Measurements from ENCODE around the gene RNASEH2C.
A peak's percentile ranks its signal among the peaks of the same experiment; 100 is the strongest.
"Not testable (repeated sequence)": the region's sequence is repeated elsewhere in the genome, so short reads cannot be mapped to it uniquely, and the experiment has no call there.

The RNASEH2C gene

DNA sequence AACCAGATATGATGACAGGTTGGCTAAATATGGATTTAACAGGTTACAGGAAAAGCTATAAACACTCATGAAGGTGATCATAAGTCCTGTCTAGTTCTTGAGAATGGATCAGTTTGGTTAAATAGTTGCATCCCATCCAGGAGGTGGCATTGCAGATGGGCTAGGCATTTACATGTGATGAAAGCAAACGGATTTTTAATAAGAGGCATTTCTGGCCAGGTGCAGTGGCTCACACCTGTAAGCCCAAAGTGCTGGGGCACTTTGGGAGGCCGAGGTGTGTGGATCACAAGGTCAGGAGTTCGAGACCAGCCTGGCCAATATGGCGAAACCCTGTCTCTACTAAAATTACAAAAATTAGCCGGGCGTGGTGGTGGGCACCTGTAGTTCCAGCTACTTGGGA, 37.1 kb downstream of the RNASEH2C start:
- not testable (repeated sequence) for DNase-seq (ENCODE audit: low spot score)

DNA sequence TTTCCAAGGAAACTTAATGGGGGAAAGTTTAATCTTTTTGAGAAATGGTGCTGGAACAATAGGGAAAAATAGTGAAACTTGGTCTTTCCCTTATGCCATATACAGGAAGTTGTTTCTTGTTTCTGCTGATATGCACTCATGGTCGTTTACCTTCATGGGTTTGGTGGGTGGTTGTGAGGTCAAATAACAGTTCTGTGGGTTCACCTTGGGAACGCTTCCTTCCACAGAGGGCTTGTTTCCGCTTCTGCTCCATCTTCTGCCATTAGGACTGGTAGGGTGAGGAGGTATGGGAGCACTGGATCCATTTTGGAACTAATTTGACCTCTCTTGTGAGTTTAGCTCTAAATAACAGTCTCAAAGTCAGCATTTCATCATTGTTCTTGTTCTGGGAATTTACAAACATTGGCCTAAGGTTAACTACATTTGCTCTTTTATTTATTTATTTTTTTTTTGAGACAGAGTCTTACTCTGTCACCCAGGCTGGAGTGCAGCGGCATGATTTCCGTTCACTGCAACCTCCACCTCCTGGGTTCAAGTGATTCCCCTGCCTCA, 40.3 kb downstream of the RNASEH2C start:
- DNase-seq (ENCODE audit: low spot score), result no peak

GRCh38 chr11:65672982-65673381, 47.6 kb downstream of the RNASEH2C start:
- no peak for DNase-seq (ENCODE audit: low spot score)

DNA sequence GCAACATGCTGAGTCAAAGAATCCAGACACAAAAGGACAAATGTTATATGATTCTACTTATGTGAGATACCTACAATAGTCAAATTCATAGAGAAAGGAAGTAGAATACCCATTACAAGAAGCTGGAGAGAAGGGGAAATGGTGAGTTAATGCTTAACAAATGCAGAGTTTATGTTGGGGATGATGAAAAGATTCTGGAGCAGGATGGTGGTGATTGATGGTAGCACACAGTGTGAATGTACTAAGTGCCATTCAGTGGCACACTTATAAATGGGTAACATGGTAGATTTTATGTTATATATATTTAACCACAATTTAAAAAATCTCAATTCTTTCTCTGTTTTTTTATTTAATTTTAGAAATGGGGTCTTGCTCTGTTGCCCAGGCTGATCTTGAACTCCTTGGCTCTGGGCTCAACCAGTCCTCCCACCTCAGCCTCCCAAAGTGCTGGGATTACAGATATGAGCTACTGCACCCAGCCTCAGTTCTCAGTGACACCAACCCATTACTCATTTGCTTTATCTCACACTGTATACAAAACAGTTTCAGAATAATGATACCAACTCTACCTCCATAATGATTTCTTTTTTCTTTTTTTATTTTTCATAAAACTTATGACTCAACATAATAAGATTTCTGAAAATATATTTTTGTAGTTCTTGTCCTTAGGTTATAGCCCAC, 48.3 kb downstream of the RNASEH2C start:
- peak; percentile 20 for DNase-seq (ENCODE audit: low spot score)

Data from COLO829 (cell line).